Kasumi-1 (cell line): ENCODE results near the gene FKRP.

ENCODE experiments used
- DNase-seq, 2 experiments: peaks; one replicate each; lab custom pipeline; 2025; lab: John Stamatoyannopoulos, UW

FKRP gene

GRCh38 chr19:46719629-46720502 is 26.0 kb upstream of the FKRP start:
- DNase-seq = no peak

GRCh38 chr19:46720503-46721239 is 25.2 kb upstream of the FKRP start:
- DNase-seq = no peak

GRCh38 chr19:46721269-46722003 is 24.4 kb upstream of the FKRP start:
- DNase-seq = no peak

- DNase-seq = no peak
Measured at GRCh38 chr19:46722004-46722380, 23.9 kb upstream of the FKRP start.

GRCh38 chr19:46722421-46723022 is 23.3 kb upstream of the FKRP start:
- DNase-seq = peak; percentile 63 to 68

- peak in 1 of 2 experiments; percentile 23 for DNase-seq
Measured at GRCh38 chr19:46723023-46723461, 22.8 kb upstream of the FKRP start.

- DNase-seq = no peak
Measured at GRCh38 chr19:46723471-46723870, 22.4 kb upstream of the FKRP start.

- no peak for DNase-seq
Measured at GRCh38 chr19:46724468-46724867, 21.4 kb upstream of the FKRP start.

GRCh38 chr19:46725036-46725820 is 20.6 kb upstream of the FKRP start:
- DNase-seq = no peak

GRCh38 chr19:46725859-46726393 is 19.9 kb upstream of the FKRP start:
- no peak for DNase-seq

- no peak for DNase-seq
Measured at GRCh38 chr19:46726551-46726950, 19.3 kb upstream of the FKRP start.

- no peak for DNase-seq
Measured at GRCh38 chr19:46726971-46727501, 18.8 kb upstream of the FKRP start.

- no peak for DNase-seq
Measured at GRCh38 chr19:46727757-46728156, 18.1 kb upstream of the FKRP start.

- DNase-seq = no peak
Measured at GRCh38 chr19:46728208-46728607, 17.6 kb upstream of the FKRP start.

- peak; percentile 18 to 43 for DNase-seq
Measured at GRCh38 chr19:46728693-46729339, 17.0 kb upstream of the FKRP start.

- DNase-seq = no peak
Measured at GRCh38 chr19:46729696-46730095, 16.2 kb upstream of the FKRP start.

- DNase-seq = no peak
Measured at GRCh38 chr19:46730187-46730586, 15.7 kb upstream of the FKRP start.

GRCh38 chr19:46730595-46730994 is 15.3 kb upstream of the FKRP start:
- no peak for DNase-seq

GRCh38 chr19:46731007-46731501 is 14.8 kb upstream of the FKRP start:
- DNase-seq = peak; percentile 86 to 87

GRCh38 chr19:46731584-46731983 is 14.3 kb upstream of the FKRP start:
- DNase-seq = peak; percentile 83
